Natural killer cell (primary cell): ENCODE data around the gene LGALS14. TPM values are rescaled to one million over a fixed set of nuclear protein-coding genes. Genes with fewer than 3 reads are reported as not detected.

ENCODE experiments used
- ATAC-seq, 3 donors: fragments of 150-1000 bp in 2 of 3; fragments of 200-7000 bp in 1 of 3; cut with Tn5 transposase; 1 replicate in 1 of 3; 2 replicates in 2 of 3; pipeline ENCODE4 v1.10.0; 2021; ENCODE audit warnings: mild to moderate bottlenecking in 2 of 3, moderate library complexity in 2 of 3
- DNase-seq, 2 donors: peaks; one replicate each; pipeline versions ENCODE4 v3.0.0 to v3.0.0-alpha.2; 2013 to 2021; ENCODE audit warnings: mixed read lengths in 1 of 2
- H3K27ac ChIP-seq: one replicate; pipeline ENCODE4 v1.5.1; 2013; ENCODE audit warnings: mild to moderate bottlenecking, low read length
- H3K27me3 ChIP-seq: one replicate; pipeline ENCODE4 v1.6.1; 2013; ENCODE audit warnings: low read length; ENCODE audit not compliant: control insufficient read depth, insufficient read depth
- H3K36me3 ChIP-seq: one replicate; pipeline ENCODE4 v1.6.1; 2013; ENCODE audit warnings: low read length; ENCODE audit not compliant: control insufficient read depth, insufficient read depth
- H3K4me1 ChIP-seq: one replicate; pipeline ENCODE4 v1.6.1; 2013; ENCODE audit warnings: low read length; ENCODE audit not compliant: control insufficient read depth, insufficient read depth
- H3K4me3 ChIP-seq: one replicate; pipeline ENCODE4 v1.5.1; 2013; ENCODE audit warnings: low read length
- H3K9me3 ChIP-seq: one replicate; pipeline ENCODE4 v1.6.1; 2013; ENCODE audit warnings: low read length; ENCODE audit not compliant: control insufficient read depth, insufficient read depth
- H3K27ac Mint-ChIP-seq, 2 donors: one replicate each; pipeline ENCODE4 v1.8.0; 2022; ENCODE audit warnings: mild to moderate bottlenecking in 2 of 2, mixed read lengths in 2 of 2, moderate library complexity in 1 of 2
- H3K27me3 Mint-ChIP-seq, 2 donors: one replicate each; pipeline ENCODE4 v1.8.0; 2022; ENCODE audit warnings: low read depth in 2 of 2, mixed read lengths in 2 of 2
- H3K36me3 Mint-ChIP-seq: one replicate; pipeline ENCODE4 v1.8.0; 2022; ENCODE audit warnings: mixed read lengths
- H3K4me1 Mint-ChIP-seq, 2 donors: one replicate each; pipeline ENCODE4 v1.8.0; 2022; ENCODE audit warnings: mixed read lengths in 2 of 2
- H3K4me3 Mint-ChIP-seq: one replicate; pipeline ENCODE4 v1.8.0; 2022; ENCODE audit warnings: mild to moderate bottlenecking, moderate library complexity, mixed read lengths
- H3K9me3 Mint-ChIP-seq, 2 donors: one replicate each; pipeline ENCODE4 v1.8.0; 2022; ENCODE audit warnings: mixed read lengths in 2 of 2
- CTCF ChIP-seq: fragments of 200-600 bp; IDR thresholded peaks from one replicate; pipeline ENCODE4 v1.8.0; 2022; ENCODE audit warnings: antibody characterized with exemption
- WGBS: methylation state at CpG from one replicate; pipeline ENCODE4 v1.1.7; 2013; ENCODE audit warnings: missing lambda C conversion rate; ENCODE audit not compliant: insufficient coverage; 5-methylcytosine and 5-hydroxymethylcytosine counted together
- intact Hi-C: fragments of 100-400 bp; cut with micrococcal nuclease; formaldehyde crosslinking; loops from one replicate; pipeline ENCODE4 v1.14.2; 2022
- total RNA-seq, 4 donors: library from RNA; stranded (reverse); fragments of 120-200 nt in 1 of 4; gene quantifications; one replicate each; pipeline versions ENCODE4 v1.2.3 to v1.2.4, GENCODE V29; 2013 to 2022

Gene LGALS14, protein sequence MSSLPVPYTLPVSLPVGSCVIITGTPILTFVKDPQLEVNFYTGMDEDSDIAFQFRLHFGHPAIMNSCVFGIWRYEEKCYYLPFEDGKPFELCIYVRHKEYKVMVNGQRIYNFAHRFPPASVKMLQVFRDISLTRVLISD
- not detected for total RNA-seq
- not detected for total RNA-seq (2013)

GRCh38 chr19:39704181-39705044 is at the start of gene LGALS14:
LGALS14 (plus strand) TSS chr19:39704481; CDS start chr19:39704529, 48 bp downstream.
- Mint-ChIP-seq H3K9me3 (no peaks in the 10 kb centered on the region), H3K4me3 (no peak within 1 kb of the TSS), H3K4me1 (no peaks in the 10 kb centered on the region), H3K36me3 (no peaks in the 10 kb centered on the region), H3K27me3 (peaks cover 13 to 48% of the 10 kb centered on the region in 2 donors), H3K27ac (no peak within 1 kb of the TSS)
- ATAC-seq (no peak), DNase-seq (no peak)
- Histone ChIP-seq H3K9me3 (no peaks in the 10 kb centered on the region), H3K27me3 (no peaks in the 10 kb centered on the region), H3K4me1 (no peaks in the 10 kb centered on the region), H3K27ac (no peak within 1 kb of the TSS), H3K4me3 (no peak within 1 kb of the TSS), H3K36me3 (no peaks in the 10 kb centered on the region)
- TF ChIP-seq CTCF = no peak
- intact Hi-C loops = no loop called here
- 78% methylated on average over 5 of the region's 6 CpGs for WGBS

DNA sequence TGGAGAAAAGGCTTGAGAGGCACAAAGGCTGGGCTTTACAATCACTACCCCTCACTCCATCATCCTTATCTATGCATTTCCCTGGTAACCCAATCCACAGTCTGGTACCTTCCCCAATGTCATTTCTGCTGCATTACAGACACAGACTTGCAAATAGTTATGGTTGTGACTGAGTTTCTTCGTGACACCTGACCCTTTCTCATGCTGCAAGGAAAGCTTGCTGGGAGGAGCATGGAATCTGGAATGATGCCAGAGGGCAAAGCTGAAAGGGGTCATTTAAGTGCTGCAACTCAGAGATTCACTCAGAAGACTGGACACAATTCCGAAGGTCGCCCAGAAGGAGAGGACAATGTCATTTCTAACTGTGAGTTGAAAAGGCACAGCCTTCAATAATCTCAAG is 48.7 kb upstream of the LGALS14 start, which contains the start of gene LGALS16:
Gene LGALS16, plus strand, starts transcription at position 301 of the 400 bp plus-strand sequence. Its CDS starts 49 bp downstream, at position 350.
- Mint-ChIP-seq H3K4me3 (no peak within 1 kb of the TSS), H3K36me3 (no peaks in the 10 kb centered on the region), H3K4me1 (no peaks in the 10 kb centered on the region), H3K27me3 (peaks cover 18 to 57% of the 10 kb centered on the region in 2 donors), H3K27ac (no peak within 1 kb of the TSS), H3K9me3 (no peaks in the 10 kb centered on the region)
- peaks cover 3% of the 10 kb centered on the region for H3K27me3 ChIP-seq
- intact Hi-C loops = no loop called here
- ATAC-seq = no peak
- TF ChIP-seq CTCF = no peak
- no peaks in the 10 kb centered on the region for H3K36me3 ChIP-seq
- H3K9me3 ChIP-seq = no peaks in the 10 kb centered on the region
- no peaks in the 10 kb centered on the region for H3K4me1 ChIP-seq
- no peak within 1 kb of the TSS for H3K4me3 ChIP-seq
- 60% methylated on average over 3 of the region's 3 CpGs for WGBS
- no peak within 1 kb of the TSS for H3K27ac ChIP-seq
- no peak for DNase-seq

DNA sequence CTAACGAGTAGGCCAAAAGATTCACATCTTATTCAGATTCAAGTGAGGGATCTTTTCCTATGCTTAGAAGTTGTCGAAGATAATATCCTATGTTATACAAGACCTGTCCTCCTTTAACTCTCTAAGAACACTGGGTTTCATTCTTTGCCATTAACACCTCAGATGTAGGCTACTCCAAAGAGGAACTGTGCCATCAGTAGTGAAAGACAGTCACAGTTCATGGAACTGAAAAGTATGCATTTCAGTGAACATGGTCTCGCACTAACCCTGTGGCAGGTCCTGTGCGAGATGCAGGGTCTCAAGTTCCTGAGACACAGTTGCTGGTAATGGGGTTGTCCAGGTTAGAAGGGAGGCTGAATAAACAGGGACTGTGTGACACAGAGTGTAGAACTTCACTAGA is 44.5 kb upstream of the LGALS14 start:
- H3K9me3 ChIP-seq = no peaks in the 10 kb centered on the region
- Mint-ChIP-seq H3K9me3 (no peaks in the 10 kb centered on the region), H3K36me3 (no peaks in the 10 kb centered on the region), H3K4me1 (no peaks in the 10 kb centered on the region), H3K4me3 (no peak overlapping the region), H3K27me3 (peaks cover 19 to 42% of the 10 kb centered on the region in 2 donors), H3K27ac (no peak overlapping the region)
- ATAC-seq = no peak
- no peak overlapping the region for H3K4me3 ChIP-seq
- no peaks in the 10 kb centered on the region for H3K36me3 ChIP-seq
- 75% methylated on average over 4 of the region's 4 CpGs for WGBS
- DNase-seq = no peak
- H3K27me3 ChIP-seq = peaks cover 5% of the 10 kb centered on the region
- H3K27ac ChIP-seq = no peak overlapping the region
- no peaks in the 10 kb centered on the region for H3K4me1 ChIP-seq
- intact Hi-C loops = no loop called here
- no peak for TF ChIP-seq CTCF
